Loucy (cell line): ENCODE data around the gene PP2D1.

Experiments
- EZH2phosphoT487 ChIP-seq: fragments of 200-600 bp; IDR thresholded peaks from 2 replicates; pipeline ENCODE4 v1.6.1; 2018; ENCODE audit warnings: antibody characterized with exemption, mild to moderate bottlenecking, moderate library complexity, borderline replicate concordance
- TF ChIP-seq, protein P1 (sequence below): fragments of 200-600 bp; sonication (generic); conservative IDR thresholded peaks from 2 replicates; pipeline ENCODE4 v1.5.1; 2014; ENCODE audit warnings: mild to moderate bottlenecking, antibody characterized with exemption, low read length

DNA sequence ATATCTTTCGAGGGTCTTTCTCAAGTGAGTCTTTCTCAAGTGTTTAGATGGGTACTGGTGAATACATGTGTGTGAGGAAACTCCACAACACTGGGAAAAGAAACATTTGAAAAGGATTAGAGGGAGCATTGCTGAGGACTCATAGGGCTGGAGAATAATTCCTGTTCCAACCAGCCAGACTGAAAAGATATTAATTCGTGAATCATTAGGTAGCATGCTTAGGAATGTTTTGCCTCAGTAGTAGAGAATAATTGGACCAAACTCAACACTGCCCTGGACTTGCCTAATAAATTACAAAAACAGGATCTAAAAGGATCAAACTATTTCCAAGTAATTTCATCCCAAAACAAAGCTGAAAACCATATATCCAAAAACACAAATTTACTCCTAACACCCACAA is 17.3 kb downstream of the PP2D1 start:
- TF ChIP-seq, protein P1, sequence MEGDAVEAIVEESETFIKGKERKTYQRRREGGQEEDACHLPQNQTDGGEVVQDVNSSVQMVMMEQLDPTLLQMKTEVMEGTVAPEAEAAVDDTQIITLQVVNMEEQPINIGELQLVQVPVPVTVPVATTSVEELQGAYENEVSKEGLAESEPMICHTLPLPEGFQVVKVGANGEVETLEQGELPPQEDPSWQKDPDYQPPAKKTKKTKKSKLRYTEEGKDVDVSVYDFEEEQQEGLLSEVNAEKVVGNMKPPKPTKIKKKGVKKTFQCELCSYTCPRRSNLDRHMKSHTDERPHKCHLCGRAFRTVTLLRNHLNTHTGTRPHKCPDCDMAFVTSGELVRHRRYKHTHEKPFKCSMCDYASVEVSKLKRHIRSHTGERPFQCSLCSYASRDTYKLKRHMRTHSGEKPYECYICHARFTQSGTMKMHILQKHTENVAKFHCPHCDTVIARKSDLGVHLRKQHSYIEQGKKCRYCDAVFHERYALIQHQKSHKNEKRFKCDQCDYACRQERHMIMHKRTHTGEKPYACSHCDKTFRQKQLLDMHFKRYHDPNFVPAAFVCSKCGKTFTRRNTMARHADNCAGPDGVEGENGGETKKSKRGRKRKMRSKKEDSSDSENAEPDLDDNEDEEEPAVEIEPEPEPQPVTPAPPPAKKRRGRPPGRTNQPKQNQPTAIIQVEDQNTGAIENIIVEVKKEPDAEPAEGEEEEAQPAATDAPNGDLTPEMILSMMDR = no peak
- no peak for TF ChIP-seq EZH2phosphoT487
